Endothelial cell of umbilical vein (primary cell): Measurements from ENCODE around the gene MRGPRD. TPM values are rescaled to one million over a fixed set of nuclear protein-coding genes. Genes with fewer than 3 reads are reported as not detected.

Source experiments
- BruUV-seq: library from RNA; stranded (reverse); fragments of 400-500 nt; replicated peaks from 2 replicates; lab custom pipeline; 2021; lab: Mats Ljungman, UMichigan
- CTCF ChIA-PET: fragments of 300-600, 350-600 bp; sonication (Branson Sonifier 250); formaldehyde crosslinking; loops from one replicate; lab custom pipeline; 2021; ENCODE audit warnings: antibody characterized with exemption, inconsistent platforms; lab: Charles Lee
- POLR2A ChIA-PET: fragments of 300-600, 350-600 bp; sonication (Branson Sonifier 250); formaldehyde crosslinking; loops from one replicate; lab custom pipeline; 2021; ENCODE audit warnings: antibody characterized with exemption, inconsistent platforms; lab: Charles Lee
- DNase-seq: peaks from one replicate; pipeline ENCODE4 v3.0.0-alpha.2; 2011; ENCODE audit warnings: low read depth, low spot score
- FAIRE-seq: peaks from 2 replicates; lab custom pipeline; 2011; peaks lifted over from hg19 to GRCh38; lab: Jason Lieb, UNC
- H2AFZ ChIP-seq: 2 replicates; pipeline ENCODE4 v1.6.0; 2012; ENCODE audit warnings: low read depth, low read length, control low read depth, inconsistent platforms
- H3K27ac ChIP-seq: 2 replicates; pipeline ENCODE4 v1.5.1; 2011; ENCODE audit warnings: low read depth, mild to moderate bottlenecking, control low read depth, low read length, moderate library complexity; ENCODE audit not compliant: insufficient read depth
- H3K27me3 ChIP-seq, 2 experiments: 2 replicates each; pipeline versions ENCODE4 v1.6.0 to v1.6.1; 2011; ENCODE audit warnings: low read length in 2 of 2, mixed read lengths in 1 of 2; ENCODE audit not compliant: control insufficient read depth in 2 of 2, insufficient read depth in 2 of 2
- H3K36me3 ChIP-seq, 2 experiments: 2 replicates in 1 of 2; 3 replicates in 1 of 2; pipeline ENCODE4 v1.5.1; 2011; ENCODE audit warnings: low read length in 2 of 2, mild to moderate bottlenecking in 1 of 2, moderate library complexity in 1 of 2; ENCODE audit not compliant: control insufficient read depth in 2 of 2, insufficient read depth in 2 of 2; ENCODE audit errors: extremely low read depth in 1 of 2
- H3K4me1 ChIP-seq: 3 replicates; pipeline ENCODE4 v1.5.1; 2011; ENCODE audit warnings: mild to moderate bottlenecking, low read length; ENCODE audit not compliant: control insufficient read depth, insufficient read depth; ENCODE audit errors: extremely low read depth
- H3K4me2 ChIP-seq: 2 replicates; pipeline ENCODE4 v1.6.1; 2011; ENCODE audit warnings: low read length, control low read depth, mixed read lengths; ENCODE audit not compliant: insufficient read depth
- H3K4me3 ChIP-seq, 3 experiments: fragments of 200-600 bp in 1 of 3; sonication (generic), shearing (Covaris generic) in 1 of 3; replicated peaks in 1 of 3; 2 replicates each; pipeline ENCODE4 v1.5.1; 2011 to 2016; ENCODE audit warnings: control low read depth in 3 of 3, low read length in 3 of 3, mild to moderate bottlenecking in 2 of 3, inconsistent platforms in 1 of 3, low read depth in 1 of 3, moderate library complexity in 1 of 3; ENCODE audit not compliant: insufficient read depth in 1 of 3
- H3K79me2 ChIP-seq: 2 replicates; pipeline ENCODE4 v1.6.0; 2012; ENCODE audit warnings: low read length, inconsistent platforms; ENCODE audit not compliant: control insufficient read depth, insufficient read depth
- H3K9ac ChIP-seq: replicated peaks from 2 replicates; pipeline ENCODE3; 2011; ENCODE audit warnings: low read length, control low read depth; ENCODE audit not compliant: insufficient read depth; ENCODE audit errors: extremely low read depth
- H3K9me1 ChIP-seq: replicated peaks from 3 replicates; pipeline ENCODE4 v1.6.0; 2011; ENCODE audit warnings: mild to moderate bottlenecking, low read length; ENCODE audit not compliant: control insufficient read depth, insufficient read depth; ENCODE audit errors: extremely low read depth
- H3K9me3 ChIP-seq: replicated peaks from 2 replicates; pipeline ENCODE4 v1.5.1; 2012; ENCODE audit warnings: low read length, inconsistent platforms; ENCODE audit not compliant: control insufficient read depth, insufficient read depth
- H4K20me1 ChIP-seq: replicated peaks from 2 replicates; pipeline ENCODE3; 2011; ENCODE audit warnings: mild to moderate bottlenecking, low read length; ENCODE audit not compliant: control insufficient read depth, insufficient read depth; ENCODE audit errors: extremely low read depth
- EZH2 ChIP-seq: IDR thresholded peaks from 2 replicates; pipeline ENCODE4 v1.6.1; 2012; ENCODE audit warnings: borderline replicate concordance, low read depth, mild to moderate bottlenecking, moderate library complexity, low read length, inconsistent platforms; ENCODE audit not compliant: severe bottlenecking
- FOS ChIP-seq: IDR thresholded peaks from 2 replicates; pipeline ENCODE4 v1.6.1; 2011; ENCODE audit warnings: mild to moderate bottlenecking, low read length, moderate library complexity, borderline replicate concordance; ENCODE audit not compliant: insufficient read depth
- GATA2 ChIP-seq: IDR thresholded peaks from 2 replicates; pipeline ENCODE4 v1.7.0; 2011; ENCODE audit warnings: low read depth, mild to moderate bottlenecking, moderate library complexity, mixed read lengths, low read length; ENCODE audit not compliant: insufficient read length, insufficient read depth
- JUN ChIP-seq: IDR thresholded peaks from 2 replicates; pipeline ENCODE4 v1.6.1; 2011; ENCODE audit warnings: borderline replicate concordance, low read depth; ENCODE audit not compliant: insufficient read length, insufficient read depth
- MYC ChIP-seq: IDR thresholded peaks from one replicate; pipeline ENCODE4 v1.6.1; 2011; ENCODE audit warnings: mild to moderate bottlenecking, low read depth, low read length
- POLR2A ChIP-seq: IDR thresholded peaks from 2 replicates; pipeline ENCODE4 v1.6.1; 2012; ENCODE audit warnings: low read depth, mild to moderate bottlenecking, control low read depth, low read length
- POLR2AphosphoS5 ChIP-seq: IDR thresholded peaks from 2 replicates; pipeline ENCODE4 v1.6.1; 2012; ENCODE audit warnings: low read depth, mild to moderate bottlenecking, control low read depth, low read length, moderate library complexity; ENCODE audit not compliant: insufficient read depth
- dilution Hi-C: fragments of 300-500 bp; cut with MboI; formaldehyde crosslinking; loops from one replicate; pipeline ENCODE4 v1.15.0; 2019; ENCODE audit warnings: low sequenced_read_pairs; ENCODE audit not compliant: extremely low pct_ligation_motif_present
- intact Hi-C: fragments of 100-400 bp; cut with micrococcal nuclease; formaldehyde crosslinking; loops from one replicate; pipeline ENCODE4 v1.10.0; 2022
- polyA plus RNA-seq, 4 experiments: library from polyadenylated mRNA; depleted of rRNA in 3 of 4; stranded (reverse) in 3 of 4; unstranded in 1 of 4; fragments of >200 nt; gene quantifications; 2 replicates each; pipeline versions ENCODE4 v1.2.1 to v1.2.3, GENCODE V29; 2011 to 2012; ENCODE audit warnings: missing spikeins in 1 of 4
- total RNA-seq: library from RNA; stranded (reverse); gene quantifications from 2 replicates; pipeline ENCODE4 v1.2.3, GENCODE V29; 2021
- TF ChIP-seq, protein P1 (sequence below), 2 donors: IDR thresholded peaks; 1 replicate in 1 of 2; 2 replicates in 1 of 2; pipeline ENCODE4 v1.5.1; 2011; ENCODE audit warnings: low read length in 2 of 2, mild to moderate bottlenecking in 2 of 2, moderate library complexity in 2 of 2, control low read depth in 1 of 2, inconsistent platforms in 1 of 2, low read depth in 1 of 2; ENCODE audit not compliant: insufficient read depth in 1 of 2; ENCODE audit errors: extremely low read depth in 1 of 2
- TF ChIP-seq, protein P2 (sequence below): IDR thresholded peaks from 2 replicates; pipeline ENCODE4 v1.6.1; 2011; ENCODE audit not compliant: insufficient read depth, insufficient read length

MRGPRD gene
- total and polyA plus RNA-seq, 2 donors (not counting 3 experiments of a cell fraction or from before 2014, with no cell fraction given): not detected

DNA sequence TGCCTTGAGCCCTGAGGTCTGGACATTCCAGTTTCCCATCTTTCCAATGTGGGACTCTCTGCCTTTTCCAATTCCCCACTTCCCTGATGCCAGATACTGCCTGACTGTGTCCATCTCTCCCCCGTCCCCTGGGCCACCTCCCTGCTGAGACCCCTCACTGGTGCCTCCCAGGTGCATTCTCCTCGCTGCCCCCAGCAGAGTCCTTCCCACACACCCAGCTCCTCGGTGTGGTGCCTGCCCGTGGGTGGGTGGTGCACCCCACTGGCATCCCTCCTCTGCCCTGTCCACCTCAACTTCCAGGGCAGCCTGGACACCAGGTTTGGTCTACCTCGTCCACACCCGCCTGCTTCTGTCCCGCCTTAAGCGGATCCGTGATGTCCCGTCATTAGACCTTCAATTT is 37.2 kb upstream of the MRGPRD start:
- FAIRE-seq (no peak), DNase-seq (no peak)
- H3K27me3 ChIP-seq: peaks cover 15 to 20% of the 10 kb centered on the region in 2 experiments
- CTCF ChIA-PET: no interaction called here
- dilution Hi-C loops: no loop called here
- no peaks in the 10 kb centered on the region for H3K9me3 ChIP-seq
- H3K4me1 ChIP-seq: no peaks in the 10 kb centered on the region
- no TSS peak for BruUV-seq
- no peaks in the 10 kb centered on the region for H3K79me2 ChIP-seq
- POLR2A ChIA-PET: no interaction called here
- TF ChIP-seq MYC: no peak
- TF ChIP-seq JUN: no peak
- no peak for TF ChIP-seq GATA2
- TF ChIP-seq EZH2: no peak
- TF ChIP-seq, protein P1, sequence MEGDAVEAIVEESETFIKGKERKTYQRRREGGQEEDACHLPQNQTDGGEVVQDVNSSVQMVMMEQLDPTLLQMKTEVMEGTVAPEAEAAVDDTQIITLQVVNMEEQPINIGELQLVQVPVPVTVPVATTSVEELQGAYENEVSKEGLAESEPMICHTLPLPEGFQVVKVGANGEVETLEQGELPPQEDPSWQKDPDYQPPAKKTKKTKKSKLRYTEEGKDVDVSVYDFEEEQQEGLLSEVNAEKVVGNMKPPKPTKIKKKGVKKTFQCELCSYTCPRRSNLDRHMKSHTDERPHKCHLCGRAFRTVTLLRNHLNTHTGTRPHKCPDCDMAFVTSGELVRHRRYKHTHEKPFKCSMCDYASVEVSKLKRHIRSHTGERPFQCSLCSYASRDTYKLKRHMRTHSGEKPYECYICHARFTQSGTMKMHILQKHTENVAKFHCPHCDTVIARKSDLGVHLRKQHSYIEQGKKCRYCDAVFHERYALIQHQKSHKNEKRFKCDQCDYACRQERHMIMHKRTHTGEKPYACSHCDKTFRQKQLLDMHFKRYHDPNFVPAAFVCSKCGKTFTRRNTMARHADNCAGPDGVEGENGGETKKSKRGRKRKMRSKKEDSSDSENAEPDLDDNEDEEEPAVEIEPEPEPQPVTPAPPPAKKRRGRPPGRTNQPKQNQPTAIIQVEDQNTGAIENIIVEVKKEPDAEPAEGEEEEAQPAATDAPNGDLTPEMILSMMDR (IDR thresholded peaks at IDR 0.05; ENCODE audit: extremely low read depth in 1 of 2, insufficient read depth in 1 of 2, low read depth in 1 of 2, low read length in 2 of 2): no peak
- TF ChIP-seq POLR2A: no peak
- TF ChIP-seq, protein P2, sequence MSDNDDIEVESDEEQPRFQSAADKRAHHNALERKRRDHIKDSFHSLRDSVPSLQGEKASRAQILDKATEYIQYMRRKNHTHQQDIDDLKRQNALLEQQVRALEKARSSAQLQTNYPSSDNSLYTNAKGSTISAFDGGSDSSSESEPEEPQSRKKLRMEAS: no peak
- no peak for TF ChIP-seq FOS
- no peak for TF ChIP-seq POLR2AphosphoS5
- H2AFZ ChIP-seq: no peak overlapping the region
- H4K20me1 ChIP-seq: no peaks in the 10 kb centered on the region
- no peaks in the 10 kb centered on the region for H3K36me3 ChIP-seq
- no peak overlapping the region for H3K27ac ChIP-seq
- H3K4me2 ChIP-seq: no peak overlapping the region
- H3K9me1 ChIP-seq: no peaks in the 10 kb centered on the region
- H3K9ac ChIP-seq: no peak overlapping the region
- H3K4me3 ChIP-seq: no peak overlapping the region
- intact Hi-C loops: no loop called here
